K562 (cell line): Measurements from ENCODE around the gene ZNF761. TPM values are rescaled to one million over a fixed set of nuclear protein-coding genes. Genes with fewer than 3 reads are reported as not detected.

Source experiments
- ARID4B ChIP-seq: sonication (generic); formaldehyde crosslinking; IDR thresholded peaks from 2 replicates; pipeline ENCODE4 v1.8.0; 2022; ENCODE audit warnings: mild to moderate bottlenecking, missing genetic modification reagents
- ATF1 ChIP-seq, 2 experiments: fragments of 450-650 bp in 1 of 2; IDR thresholded peaks; 2 replicates each; pipeline ENCODE4 v1.6.1; 2016; ENCODE audit warnings: missing compliant biosample characterization in 1 of 2, missing genetic modification characterization in 1 of 2
- CREB1 ChIP-seq, 2 experiments: sonication (generic) in 1 of 2; formaldehyde crosslinking in 1 of 2; IDR thresholded peaks; 2 replicates each; pipeline versions ENCODE4 v1.6.1 to v1.8.0; 2012 to 2022; ENCODE audit warnings: inconsistent platforms in 1 of 2, mild to moderate bottlenecking in 1 of 2, missing genetic modification reagents in 1 of 2, moderate library complexity in 1 of 2
- CXXC5 ChIP-seq: fragments of 250-450 bp; sonication (Bioruptor Pico); IDR thresholded peaks from 2 replicates; pipeline ENCODE4 v1.8.0; 2022; ENCODE audit warnings: inconsistent platforms, mild to moderate bottlenecking, moderate library complexity
- ETS2 ChIP-seq: IDR thresholded peaks from 2 replicates; pipeline ENCODE4 v1.6.1; 2016; ENCODE audit warnings: borderline replicate concordance, missing genetic modification characterization, mild to moderate bottlenecking, moderate library complexity, missing compliant biosample characterization; ENCODE audit not compliant: poor library complexity, severe bottlenecking
- ETV5 ChIP-seq: sonication (generic); formaldehyde crosslinking; IDR thresholded peaks from 2 replicates; pipeline ENCODE4 v1.4.0; 2020; ENCODE audit warnings: low read depth, mild to moderate bottlenecking, missing genetic modification reagents
- HDAC1 ChIP-seq, 2 experiments: fragments of 450-650 bp; IDR thresholded peaks; 2 replicates each; pipeline ENCODE4 v1.6.1; 2016 to 2017; ENCODE audit warnings: inconsistent platforms in 1 of 2, mild to moderate bottlenecking in 1 of 2, moderate library complexity in 1 of 2
- NCOR1 ChIP-seq: fragments of 450-650 bp; IDR thresholded peaks from 2 replicates; pipeline ENCODE4 v1.6.1; 2016; ENCODE audit warnings: mild to moderate bottlenecking, moderate library complexity
- PTBP1 ChIP-seq: fragments of 200-400 bp; formaldehyde crosslinking; IDR thresholded peaks from 2 replicates; pipeline ENCODE4 v1.6.1; 2017; ENCODE audit warnings: low read depth, low read length
- SMAD3 ChIP-seq: fragments of 450-650 bp; formaldehyde crosslinking; conservative IDR thresholded peaks from 2 replicates; pipeline ENCODE4 v1.4.0; 2020; ENCODE audit warnings: mild to moderate bottlenecking
- SMAD4 ChIP-seq: fragments of 250-450 bp; sonication (Bioruptor Pico); conservative IDR thresholded peaks from 2 replicates; pipeline ENCODE4 v1.8.0; 2021; ENCODE audit warnings: inconsistent platforms, mild to moderate bottlenecking, moderate library complexity
- TARDBP ChIP-seq: fragments of 450-650 bp; IDR thresholded peaks from 2 replicates; pipeline ENCODE4 v1.6.1; 2016
- TFAP4 ChIP-seq: sonication (generic); formaldehyde crosslinking; IDR thresholded peaks from 2 replicates; pipeline ENCODE4 v1.8.0; 2022; ENCODE audit warnings: missing genetic modification reagents, mild to moderate bottlenecking, moderate library complexity, borderline replicate concordance
- VEZF1 ChIP-seq: fragments of 200-800 bp; sonication (Bioruptor generic); IDR thresholded peaks from 2 replicates; pipeline ENCODE4 v1.6.1; 2017; ENCODE audit warnings: missing genetic modification characterization, missing compliant biosample characterization
- ZNF57 ChIP-seq: fragments of 450-650 bp; formaldehyde crosslinking; IDR thresholded peaks from 2 replicates; pipeline ENCODE4 v1.4.0; 2020; ENCODE audit warnings: mild to moderate bottlenecking, moderate library complexity
- polyA plus RNA-seq, 8 experiments: library from polyadenylated mRNA; depleted of rRNA in 4 of 8; stranded (reverse) in 5 of 8; unstranded in 3 of 8; fragments of >200 nt; fragmentation: Nextera tagmentation in 2 of 8; fragmentation: Illumina TruSeq in 1 of 8; extraction: Ambion mirVana in 2 of 8; extraction: Trizol in 1 of 8; gene quantifications; 2 replicates each; pipeline versions ENCODE4 v1.2.1 to v1.2.3, GENCODE V29; 2011 to 2014; ENCODE audit warnings: inconsistent platforms in 1 of 8, missing spikeins in 1 of 8
- total RNA-seq, 7 experiments: library from RNA; depleted of rRNA in 6 of 7; stranded (reverse); fragments of >200 nt in 6 of 7; fragmentation: Illumina TruSeq in 2 of 7; extraction: Trizol in 2 of 7; gene quantifications; 2 replicates each; pipeline versions ENCODE4 v1.2.1 to v1.2.3, GENCODE V29; 2011 to 2021; ENCODE audit warnings: low replicate concordance in 1 of 7
- TF ChIP-seq, protein P1 (sequence below): sonication (generic); formaldehyde crosslinking; IDR thresholded peaks from 2 replicates; pipeline ENCODE4 v1.8.0; 2022; ENCODE audit warnings: missing genetic modification reagents, mild to moderate bottlenecking, borderline replicate concordance
- TF ChIP-seq, protein P2 (sequence below), 2 experiments: fragments of 450-650 bp; conservative IDR thresholded peaks; 2 replicates each; pipeline ENCODE4 v1.6.1; 2017; ENCODE audit warnings: mild to moderate bottlenecking in 2 of 2, moderate library complexity in 2 of 2

Gene ZNF761
- total and polyA plus RNA-seq, 9 of the 15 experiments (the other 6 are each of a cell fraction or from before 2014, with no cell fraction given): 10.3 to 30.2 (median 17.0) TPM

DNA sequence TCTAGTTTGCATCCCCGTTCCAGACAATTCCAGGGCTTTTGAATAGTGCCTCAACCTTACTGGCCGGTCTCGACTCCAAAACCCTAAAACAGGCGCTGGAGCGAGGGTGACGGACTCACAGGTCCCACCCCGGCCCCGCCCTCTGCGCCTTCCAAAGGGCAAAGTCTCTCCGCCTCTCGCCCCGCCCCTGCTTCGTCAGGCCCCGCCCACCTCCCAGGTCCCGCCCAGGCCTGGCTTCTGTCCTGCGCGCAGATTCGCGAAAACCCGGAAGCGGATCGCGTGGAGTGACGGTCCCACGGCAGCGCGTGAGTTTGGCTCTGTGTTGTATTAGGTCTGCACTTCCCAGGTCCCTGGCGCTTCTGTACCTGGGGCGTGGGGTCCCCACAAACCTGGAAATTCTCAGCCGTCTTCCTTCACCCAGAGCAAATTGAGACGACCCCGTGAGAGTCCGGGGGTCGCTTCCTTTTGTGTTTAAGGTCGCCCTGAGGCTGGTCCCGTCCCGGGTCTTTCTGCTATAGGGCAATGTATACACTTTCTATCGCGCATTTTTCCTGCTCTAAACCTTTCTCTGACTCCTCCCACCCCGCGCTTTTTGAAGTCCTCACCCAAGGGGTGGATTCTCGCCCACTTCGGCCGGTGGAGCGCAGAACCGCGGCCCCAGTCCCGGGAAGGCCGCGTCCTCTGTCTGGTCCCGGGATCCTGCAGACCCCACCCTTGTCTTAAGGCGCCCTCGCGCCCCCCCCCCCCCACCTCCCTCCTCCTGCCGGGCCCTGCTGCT, 35.9 kb downstream of the ZNF761 start, which contains the start of gene ZNF813 (continued):
- TF ChIP-seq, protein P1, sequence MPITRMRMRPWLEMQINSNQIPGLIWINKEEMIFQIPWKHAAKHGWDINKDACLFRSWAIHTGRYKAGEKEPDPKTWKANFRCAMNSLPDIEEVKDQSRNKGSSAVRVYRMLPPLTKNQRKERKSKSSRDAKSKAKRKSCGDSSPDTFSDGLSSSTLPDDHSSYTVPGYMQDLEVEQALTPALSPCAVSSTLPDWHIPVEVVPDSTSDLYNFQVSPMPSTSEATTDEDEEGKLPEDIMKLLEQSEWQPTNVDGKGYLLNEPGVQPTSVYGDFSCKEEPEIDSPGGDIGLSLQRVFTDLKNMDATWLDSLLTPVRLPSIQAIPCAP (CRISPR knock-in tag): no peak
- TF ChIP-seq VEZF1 (peak; percentile 38; the same call in 1 of the 2 replicates), TARDBP (peak; percentile 72), SMAD3 (CRISPR knock-in tag) (no peak), NCOR1 (no peak), ARID4B (CRISPR knock-in tag) (peak; percentile 40; the same call in 1 of the 2 replicates), ETS2 (tag) (no peak), TFAP4 (CRISPR knock-in tag) (peak; percentile 35; the same call in 1 of the 2 replicates), ATF1 (CRISPR knock-in tag; IDR thresholded peaks at IDR 0.05) (no peak), ATF1 (tag; IDR thresholded peaks at IDR 0.05) (peak; percentile 54), HDAC1 (IDR thresholded peaks at IDR 0.05) (peak in 1 of 2 experiments; percentile 75; a peak in 2 of 4 replicates), SMAD4 (CRISPR knock-in tag) (0 out of 2 replicates have a peak, but pooled peaks have one; percentile 20), ETV5 (CRISPR knock-in tag) (0 out of 2 replicates have a peak, but pooled peaks have one; percentile 42), PTBP1 (no peak), CXXC5 (CRISPR knock-in tag) (peak; percentile 74), ZNF57 (no peak), CREB1 (IDR thresholded peaks at IDR 0.05) (no peak), CREB1 (CRISPR knock-in tag; IDR thresholded peaks at IDR 0.05) (peak; percentile 40; the same call in 1 of the 2 replicates)
- TF ChIP-seq, protein P2, sequence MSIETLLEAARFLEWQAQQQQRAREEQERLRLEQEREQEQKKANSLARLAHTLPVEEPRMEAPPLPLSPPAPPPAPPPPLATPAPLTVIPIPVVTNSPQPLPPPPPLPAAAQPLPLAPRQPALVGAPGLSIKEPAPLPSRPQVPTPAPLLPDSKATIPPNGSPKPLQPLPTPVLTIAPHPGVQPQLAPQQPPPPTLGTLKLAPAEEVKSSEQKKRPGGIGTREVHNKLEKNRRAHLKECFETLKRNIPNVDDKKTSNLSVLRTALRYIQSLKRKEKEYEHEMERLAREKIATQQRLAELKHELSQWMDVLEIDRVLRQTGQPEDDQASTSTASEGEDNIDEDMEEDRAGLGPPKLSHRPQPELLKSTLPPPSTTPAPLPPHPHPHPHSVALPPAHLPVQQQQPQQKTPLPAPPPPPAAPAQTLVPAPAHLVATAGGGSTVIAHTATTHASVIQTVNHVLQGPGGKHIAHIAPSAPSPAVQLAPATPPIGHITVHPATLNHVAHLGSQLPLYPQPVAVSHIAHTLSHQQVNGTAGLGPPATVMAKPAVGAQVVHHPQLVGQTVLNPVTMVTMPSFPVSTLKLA (conservative IDR thresholded peaks at IDR 0.05): peak; percentile 63 to 80
